KMS-11 (cell line): ENCODE data around the gene MIPOL1.

Experiments used
- H2AFZ ChIP-seq: fragments of 200-600 bp; sonication (generic); 2 replicates; pipeline ENCODE4 v1.6.1; 2016; ENCODE audit warnings: antibody characterized with exemption, mixed run types, low read depth
- H3K27ac ChIP-seq: fragments of 200-600 bp; sonication (generic); 2 replicates; pipeline ENCODE4 v1.6.1; 2016; ENCODE audit warnings: mild to moderate bottlenecking, mixed run types
- H3K27me3 ChIP-seq: fragments of 200-600 bp; sonication (generic); 2 replicates; pipeline ENCODE4 v1.6.1; 2017; ENCODE audit warnings: mild to moderate bottlenecking, low read depth, mixed run types, moderate library complexity; ENCODE audit not compliant: insufficient read depth
- H3K36me3 ChIP-seq: fragments of 200-600 bp; sonication (generic); 2 replicates; pipeline ENCODE4 v1.6.1; 2017; ENCODE audit warnings: mild to moderate bottlenecking, mixed run types; ENCODE audit not compliant: insufficient read depth
- H3K4me1 ChIP-seq: fragments of 200-600 bp; sonication (generic); 2 replicates; pipeline ENCODE4 v1.6.1; 2016; ENCODE audit warnings: mild to moderate bottlenecking, low read depth, mixed run types; ENCODE audit not compliant: poor library complexity, severe bottlenecking
- H3K4me2 ChIP-seq: fragments of 200-600 bp; sonication (generic); 2 replicates; pipeline ENCODE4 v1.7.0; 2016; ENCODE audit warnings: mild to moderate bottlenecking, mixed run types
- H3K4me3 ChIP-seq: fragments of 200-600 bp; sonication (generic); IDR thresholded peaks from 2 replicates; pipeline ENCODE4 v1.6.1; 2017; ENCODE audit warnings: low read depth, low read length, mixed read lengths; ENCODE audit not compliant: insufficient read depth
- H3K79me2 ChIP-seq: fragments of 200-600 bp; sonication (generic); 2 replicates; pipeline ENCODE4 v1.6.1; 2016; ENCODE audit warnings: low read depth, mixed run types; ENCODE audit not compliant: insufficient read depth
- H3K9ac ChIP-seq: fragments of 200-600 bp; sonication (generic); 2 replicates; pipeline ENCODE4 v1.6.1; 2016; ENCODE audit warnings: mild to moderate bottlenecking, mixed run types
- H4K20me1 ChIP-seq: fragments of 200-600 bp; sonication (generic); 2 replicates; pipeline ENCODE4 v1.6.1; 2016; ENCODE audit warnings: mild to moderate bottlenecking, mixed run types; ENCODE audit not compliant: insufficient read depth
- TF ChIP-seq, protein P1 (sequence below): fragments of 200-600 bp; sonication (generic); conservative IDR thresholded peaks from 2 replicates; pipeline ENCODE4 v1.6.1; 2017; ENCODE audit warnings: low read depth, mild to moderate bottlenecking, antibody characterized with exemption, low read length, moderate library complexity, mixed read lengths

Gene MIPOL1

DNA sequence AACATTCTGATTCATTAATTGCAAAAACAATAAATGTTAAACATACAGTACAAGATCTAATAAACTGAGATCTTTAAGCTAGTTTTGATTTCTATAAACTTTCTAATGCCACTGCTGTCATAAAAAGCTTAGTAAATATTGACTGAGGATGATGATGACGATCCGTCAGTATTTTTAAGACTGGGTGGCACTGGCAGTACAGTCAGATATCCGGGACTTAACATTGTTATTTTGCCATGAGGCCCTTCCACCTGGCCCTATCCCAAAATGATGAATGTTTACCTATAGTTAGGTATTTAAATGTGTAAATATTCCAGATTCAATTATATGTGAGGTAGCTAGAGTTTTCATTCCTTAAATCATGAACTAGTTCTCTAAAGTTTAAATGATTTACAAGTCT lies 238.8 kb downstream of the MIPOL1 start:
- Histone ChIP-seq H3K4me2 (no peak overlapping the region), H3K27ac (no peak overlapping the region), H2AFZ (no peak overlapping the region), H3K9ac (no peak overlapping the region), H3K4me1 (no peaks in the 10 kb centered on the region), H3K4me3 (no peak overlapping the region), H3K79me2 (no peaks in the 10 kb centered on the region), H3K36me3 (no peaks in the 10 kb centered on the region), H4K20me1 (no peaks in the 10 kb centered on the region), H3K27me3 (no peaks in the 10 kb centered on the region)
- TF ChIP-seq, protein P1, sequence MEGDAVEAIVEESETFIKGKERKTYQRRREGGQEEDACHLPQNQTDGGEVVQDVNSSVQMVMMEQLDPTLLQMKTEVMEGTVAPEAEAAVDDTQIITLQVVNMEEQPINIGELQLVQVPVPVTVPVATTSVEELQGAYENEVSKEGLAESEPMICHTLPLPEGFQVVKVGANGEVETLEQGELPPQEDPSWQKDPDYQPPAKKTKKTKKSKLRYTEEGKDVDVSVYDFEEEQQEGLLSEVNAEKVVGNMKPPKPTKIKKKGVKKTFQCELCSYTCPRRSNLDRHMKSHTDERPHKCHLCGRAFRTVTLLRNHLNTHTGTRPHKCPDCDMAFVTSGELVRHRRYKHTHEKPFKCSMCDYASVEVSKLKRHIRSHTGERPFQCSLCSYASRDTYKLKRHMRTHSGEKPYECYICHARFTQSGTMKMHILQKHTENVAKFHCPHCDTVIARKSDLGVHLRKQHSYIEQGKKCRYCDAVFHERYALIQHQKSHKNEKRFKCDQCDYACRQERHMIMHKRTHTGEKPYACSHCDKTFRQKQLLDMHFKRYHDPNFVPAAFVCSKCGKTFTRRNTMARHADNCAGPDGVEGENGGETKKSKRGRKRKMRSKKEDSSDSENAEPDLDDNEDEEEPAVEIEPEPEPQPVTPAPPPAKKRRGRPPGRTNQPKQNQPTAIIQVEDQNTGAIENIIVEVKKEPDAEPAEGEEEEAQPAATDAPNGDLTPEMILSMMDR = no peak

DNA sequence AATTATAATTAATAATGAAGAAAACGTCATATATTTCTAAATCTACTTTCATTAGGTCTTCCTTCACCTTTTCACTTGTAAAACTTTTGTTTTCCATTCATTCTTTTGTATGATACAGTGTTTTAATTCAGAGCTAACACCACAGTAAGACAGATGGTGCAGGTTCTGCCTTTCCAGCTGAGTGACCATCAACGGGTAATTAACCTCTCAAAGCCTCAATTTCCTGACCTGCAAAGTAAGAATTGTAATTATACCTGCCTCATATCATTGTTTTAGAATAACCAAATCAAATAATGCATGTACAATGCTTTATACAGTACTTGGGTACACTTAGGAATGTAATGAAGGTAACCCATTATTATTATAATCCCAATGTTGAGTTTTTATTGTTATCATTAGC lies 239.8 kb downstream of the MIPOL1 start:
- Histone ChIP-seq H3K27ac (no peak overlapping the region), H4K20me1 (no peaks in the 10 kb centered on the region), H3K36me3 (no peaks in the 10 kb centered on the region), H3K4me3 (no peak overlapping the region), H3K79me2 (no peaks in the 10 kb centered on the region), H3K4me1 (no peaks in the 10 kb centered on the region), H2AFZ (no peak overlapping the region), H3K27me3 (no peaks in the 10 kb centered on the region), H3K9ac (no peak overlapping the region), H3K4me2 (no peak overlapping the region)
- TF ChIP-seq, protein P1 = no peak

DNA sequence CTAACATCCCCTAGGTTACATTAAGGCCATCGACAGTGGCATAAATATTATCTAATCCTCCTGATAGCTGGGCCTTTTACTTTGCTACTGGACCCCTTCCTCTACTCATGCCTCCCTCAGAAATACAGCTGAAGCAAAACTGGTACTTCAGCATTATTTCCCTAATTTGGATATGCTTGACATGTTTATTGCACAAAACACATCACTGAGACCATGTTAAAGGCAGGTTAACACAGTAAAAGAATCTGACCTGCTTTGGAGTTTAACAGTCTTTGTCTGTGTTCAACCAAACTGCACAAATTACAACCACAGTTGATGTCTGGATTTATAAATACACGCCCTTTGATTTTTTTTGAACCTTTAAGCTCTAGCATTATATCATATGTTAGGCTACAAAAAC lies 240.7 kb downstream of the MIPOL1 start:
- no peak overlapping the region for H3K27ac ChIP-seq
- H3K36me3 ChIP-seq = no peaks in the 10 kb centered on the region
- H3K9ac ChIP-seq = no peak overlapping the region
- no peak overlapping the region for H3K4me2 ChIP-seq
- no peaks in the 10 kb centered on the region for H3K79me2 ChIP-seq
- no peaks in the 10 kb centered on the region for H4K20me1 ChIP-seq
- H2AFZ ChIP-seq = no peak overlapping the region
- no peaks in the 10 kb centered on the region for H3K27me3 ChIP-seq
- TF ChIP-seq, protein P1 = no peak
- no peak overlapping the region for H3K4me3 ChIP-seq
- no peaks in the 10 kb centered on the region for H3K4me1 ChIP-seq

DNA sequence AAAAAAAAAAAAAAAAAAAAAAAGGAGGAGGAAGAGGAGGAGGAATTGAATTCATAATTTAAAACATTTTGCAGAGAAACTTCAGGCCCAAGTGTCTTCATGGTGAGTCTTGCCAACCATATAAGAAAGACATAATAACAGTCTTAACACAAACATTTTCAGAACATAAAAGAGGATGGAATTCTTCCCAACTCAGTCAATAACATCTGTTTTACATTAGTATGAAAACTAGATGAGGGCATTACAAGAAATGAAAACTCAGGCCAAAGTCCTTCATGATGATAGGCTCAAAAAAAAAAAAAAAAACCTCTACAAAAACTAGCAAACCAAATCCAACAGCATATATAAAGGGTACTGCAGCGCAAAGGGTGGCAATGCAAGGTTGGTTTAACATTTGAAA lies 245.7 kb downstream of the MIPOL1 start:
- no peaks in the 10 kb centered on the region for H3K4me1 ChIP-seq
- H3K9ac ChIP-seq = no peak overlapping the region
- no peak overlapping the region for H3K4me3 ChIP-seq
- no peak overlapping the region for H3K4me2 ChIP-seq
- no peak overlapping the region for H2AFZ ChIP-seq
- no peaks in the 10 kb centered on the region for H3K79me2 ChIP-seq
- H3K27ac ChIP-seq = no peak overlapping the region
- H4K20me1 ChIP-seq = no peaks in the 10 kb centered on the region
- no peaks in the 10 kb centered on the region for H3K36me3 ChIP-seq
- H3K27me3 ChIP-seq = no peaks in the 10 kb centered on the region
- TF ChIP-seq, protein P1 = no peak
